HG03457 (cell line): ENCODE results near the gene AGRN.
"Not testable (repeated sequence)": the region's sequence is repeated elsewhere in the genome, so short reads cannot be mapped to it uniquely, and the experiment has no call there.

Experiments
- ATAC-seq: cut with Tn5 transposase; IDR thresholded peaks from one replicate; pipeline ENCODE4 v1.9.1; 2021; ENCODE audit warnings: moderate number of reproducible peaks; ENCODE audit not compliant: unreplicated experiment

The AGRN gene

GRCh38 chr1:1075148-1075935, 55.4 kb downstream of the AGRN start:
- no peak for ATAC-seq

DNA sequence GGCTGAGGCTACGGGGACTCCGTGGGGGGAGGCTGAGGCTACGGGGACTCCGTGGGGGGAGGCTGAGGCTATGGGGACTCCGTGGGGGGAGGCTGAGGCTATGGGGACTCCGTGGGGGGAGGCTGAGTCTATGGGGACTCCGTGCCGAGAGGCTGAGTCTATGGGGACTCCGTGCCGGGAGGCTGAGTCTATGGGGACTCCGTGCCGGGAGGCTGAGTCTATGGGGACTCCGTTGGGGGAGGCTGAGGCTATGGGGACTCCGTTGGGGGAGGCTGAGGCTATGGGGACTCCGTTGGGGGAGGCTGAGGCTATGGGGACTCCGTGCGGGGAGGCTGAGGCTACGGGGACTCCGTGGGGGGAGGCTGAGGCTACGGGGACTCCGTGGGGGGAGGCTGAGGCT, 57.5 kb downstream of the AGRN start:
- ATAC-seq = not testable (repeated sequence)

DNA sequence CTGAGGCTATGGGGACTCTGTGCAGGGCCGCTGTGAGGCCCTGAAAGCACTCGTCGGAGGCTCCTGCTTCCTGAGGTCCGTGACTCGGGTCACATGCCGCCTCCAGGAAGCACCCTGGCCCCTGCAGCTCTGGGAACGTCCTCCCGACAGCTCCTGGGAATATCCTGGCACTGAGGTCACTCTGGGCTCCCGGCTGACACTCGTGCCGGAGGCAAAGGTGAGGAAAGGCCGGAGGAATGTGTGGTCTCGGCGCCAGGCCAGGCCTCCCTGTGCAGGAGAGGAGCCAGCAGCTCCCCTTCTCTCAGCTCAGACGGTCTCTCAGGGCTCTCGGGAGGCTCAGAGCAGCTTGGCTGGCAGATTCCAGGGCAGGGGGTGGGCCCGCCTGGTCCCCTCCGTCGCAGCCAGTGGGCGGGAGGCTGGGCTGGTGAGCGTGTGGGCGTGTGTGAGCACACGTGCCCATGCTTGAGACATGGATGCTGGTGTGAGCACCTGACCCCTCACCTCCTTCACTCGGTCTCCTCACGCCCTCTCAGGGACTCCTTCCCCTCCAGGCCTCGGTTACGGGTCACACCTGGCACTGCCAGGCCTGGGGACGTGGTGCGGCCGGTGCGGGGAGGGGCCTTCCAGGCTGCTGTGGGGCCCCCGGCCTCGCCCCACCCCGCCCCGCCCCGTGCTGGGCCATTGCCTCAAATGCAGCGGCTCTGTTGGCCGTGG, 59.6 kb downstream of the AGRN start:
- no peak for ATAC-seq

- no peak for ATAC-seq
These were observed 60.3 kb downstream of the AGRN start for GRCh38 chr1:1080122-1080757.

DNA sequence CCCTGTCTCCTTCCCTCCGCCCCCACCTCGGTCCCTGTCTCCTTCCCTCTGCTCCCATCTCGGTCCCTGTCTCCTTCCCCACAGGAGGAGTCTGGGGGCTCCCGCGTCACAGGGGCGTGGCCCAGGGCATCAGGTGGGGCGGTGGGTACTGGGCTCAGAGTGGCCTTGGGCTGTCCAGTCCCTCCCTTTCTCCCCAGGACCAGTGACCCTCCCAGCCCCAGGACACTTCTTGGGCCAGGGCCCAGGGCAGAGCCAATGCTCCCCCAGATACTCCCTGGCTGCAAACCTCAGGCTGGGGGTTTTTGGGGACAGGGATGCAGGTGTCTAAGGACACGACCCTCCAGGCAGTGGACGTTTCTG, 61.0 kb downstream of the AGRN start:
- no peak for ATAC-seq

DNA sequence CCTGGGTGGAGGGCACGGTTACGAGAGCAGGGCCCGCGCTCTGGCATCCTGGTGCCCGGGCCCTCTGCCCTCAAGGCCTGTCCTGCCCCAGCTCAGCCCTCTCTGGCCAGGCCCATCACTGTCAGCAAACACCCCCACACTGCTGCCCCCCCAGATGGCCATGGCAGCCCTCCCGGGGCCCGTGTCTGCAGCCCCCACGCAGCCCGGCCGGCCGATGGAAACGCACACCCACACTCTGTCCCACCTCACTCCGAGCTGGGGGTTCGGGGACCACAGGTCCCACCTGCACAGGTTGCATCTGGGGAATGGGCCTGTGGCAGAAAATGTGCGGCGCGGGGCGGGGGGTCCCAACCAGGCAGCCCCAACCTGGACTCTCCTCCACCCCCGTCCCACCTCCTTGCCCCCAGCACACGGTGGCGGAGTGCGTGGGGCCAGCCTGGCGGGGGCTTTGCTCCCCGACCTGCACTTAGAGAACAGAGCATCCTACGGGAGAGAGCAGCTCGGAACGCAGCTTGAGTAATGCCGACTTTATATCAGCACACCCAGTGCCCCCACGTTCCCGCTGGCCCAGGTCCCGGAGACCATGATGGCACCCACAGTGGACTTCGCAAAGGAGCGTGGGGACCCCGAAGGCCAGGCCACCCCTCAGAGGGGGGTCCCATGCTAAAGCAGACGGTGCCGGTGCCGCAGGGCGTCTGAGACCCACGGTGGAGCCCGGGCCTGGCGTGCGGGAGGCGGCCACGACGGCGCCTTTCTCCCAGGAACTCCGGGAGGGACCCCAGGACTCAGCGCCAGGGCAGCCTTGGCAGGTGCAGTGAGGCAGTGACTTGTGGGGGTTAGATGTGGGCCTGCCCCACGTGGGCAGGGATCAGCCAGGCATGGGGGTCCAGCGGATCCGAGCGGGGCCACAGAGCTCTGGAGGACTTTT, 61.7 kb downstream of the AGRN start:
- ATAC-seq = no peak

GRCh38 chr1:1082239-1082775, 62.4 kb downstream of the AGRN start:
- ATAC-seq = no peak

- ATAC-seq = no peak
These were observed 63.0 kb downstream of the AGRN start for GRCh38 chr1:1082776-1083415.

DNA sequence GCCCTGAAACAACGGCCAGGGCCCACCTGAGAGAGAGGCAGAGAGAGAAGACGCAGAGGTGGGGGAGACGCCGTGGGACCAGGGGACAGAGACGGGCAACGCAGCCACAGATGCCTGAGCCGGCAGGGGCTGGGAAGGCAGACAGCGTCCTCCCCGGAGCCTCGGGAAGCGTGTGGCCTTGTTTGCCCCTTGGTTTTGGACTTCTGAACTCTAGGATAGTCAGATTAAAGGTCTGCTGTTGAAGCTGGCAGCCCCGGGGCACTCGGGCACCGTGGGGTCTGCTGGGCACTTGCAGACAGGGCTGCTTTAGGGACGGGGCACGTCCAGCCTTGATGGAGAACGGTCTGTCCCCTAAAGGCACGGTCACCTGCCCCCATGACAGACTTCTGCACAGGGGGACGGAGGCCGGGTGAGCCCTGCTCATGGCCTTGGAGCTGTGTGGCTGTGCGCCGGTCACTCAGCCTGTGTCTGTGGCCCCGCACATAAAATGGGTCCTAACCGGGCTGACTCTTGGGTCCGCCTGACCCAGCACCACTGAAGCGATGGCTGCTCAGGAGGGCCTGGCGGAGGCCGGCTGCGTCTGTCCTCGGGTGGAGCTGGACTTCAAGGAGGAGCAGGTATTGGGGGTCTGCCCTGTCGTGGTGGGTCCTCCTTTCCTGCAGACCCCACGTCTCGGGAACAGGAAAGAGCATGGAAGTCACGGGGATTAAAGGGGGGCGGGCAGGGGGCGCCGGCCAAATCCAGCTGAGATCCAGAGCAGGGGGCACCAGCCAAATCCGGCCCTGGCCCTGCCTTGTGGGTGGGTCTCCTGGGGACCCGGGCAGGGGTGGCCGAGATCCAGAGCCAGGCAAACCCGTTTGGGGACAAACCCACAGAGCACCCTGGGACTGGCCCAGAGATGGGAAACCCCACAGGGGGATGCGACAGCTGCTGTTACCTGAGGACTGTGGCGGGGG, 63.8 kb downstream of the AGRN start:
- no peak for ATAC-seq

GRCh38 chr1:1084372-1085170, 64.7 kb downstream of the AGRN start:
- ATAC-seq = no peak

DNA sequence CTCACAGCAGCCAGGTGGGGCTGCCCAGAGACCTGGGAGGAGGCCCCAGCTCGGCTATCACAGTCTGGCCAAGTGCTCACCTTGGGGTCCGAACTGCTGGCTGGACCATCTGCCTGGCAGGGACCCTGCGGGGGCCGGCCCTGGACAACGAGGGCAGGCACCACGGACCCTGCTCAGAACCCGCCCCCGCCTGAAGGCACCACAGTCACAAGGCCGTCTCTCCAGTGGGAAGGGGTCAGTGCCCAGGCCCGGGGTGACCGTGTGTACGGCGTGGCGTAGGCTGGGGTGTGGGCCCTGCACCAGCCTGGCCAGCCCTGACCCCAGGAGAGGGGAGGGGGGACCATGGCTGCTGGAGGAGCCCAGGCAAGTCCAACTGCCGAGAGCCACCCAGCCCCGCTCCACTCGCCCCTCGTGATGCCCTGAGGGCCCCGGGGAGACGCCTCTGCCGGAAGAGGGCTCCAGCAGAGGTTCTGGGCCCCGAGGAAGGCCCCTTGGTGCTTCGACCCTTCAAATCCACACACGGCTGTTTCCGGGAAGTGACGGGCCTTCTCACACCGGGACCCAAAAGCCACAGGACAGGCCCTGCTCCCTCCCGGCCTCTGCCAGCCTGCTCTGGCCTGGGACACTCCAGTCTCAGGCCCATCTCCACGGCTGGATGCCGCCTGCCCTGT, 65.4 kb downstream of the AGRN start:
- ATAC-seq = no peak

DNA sequence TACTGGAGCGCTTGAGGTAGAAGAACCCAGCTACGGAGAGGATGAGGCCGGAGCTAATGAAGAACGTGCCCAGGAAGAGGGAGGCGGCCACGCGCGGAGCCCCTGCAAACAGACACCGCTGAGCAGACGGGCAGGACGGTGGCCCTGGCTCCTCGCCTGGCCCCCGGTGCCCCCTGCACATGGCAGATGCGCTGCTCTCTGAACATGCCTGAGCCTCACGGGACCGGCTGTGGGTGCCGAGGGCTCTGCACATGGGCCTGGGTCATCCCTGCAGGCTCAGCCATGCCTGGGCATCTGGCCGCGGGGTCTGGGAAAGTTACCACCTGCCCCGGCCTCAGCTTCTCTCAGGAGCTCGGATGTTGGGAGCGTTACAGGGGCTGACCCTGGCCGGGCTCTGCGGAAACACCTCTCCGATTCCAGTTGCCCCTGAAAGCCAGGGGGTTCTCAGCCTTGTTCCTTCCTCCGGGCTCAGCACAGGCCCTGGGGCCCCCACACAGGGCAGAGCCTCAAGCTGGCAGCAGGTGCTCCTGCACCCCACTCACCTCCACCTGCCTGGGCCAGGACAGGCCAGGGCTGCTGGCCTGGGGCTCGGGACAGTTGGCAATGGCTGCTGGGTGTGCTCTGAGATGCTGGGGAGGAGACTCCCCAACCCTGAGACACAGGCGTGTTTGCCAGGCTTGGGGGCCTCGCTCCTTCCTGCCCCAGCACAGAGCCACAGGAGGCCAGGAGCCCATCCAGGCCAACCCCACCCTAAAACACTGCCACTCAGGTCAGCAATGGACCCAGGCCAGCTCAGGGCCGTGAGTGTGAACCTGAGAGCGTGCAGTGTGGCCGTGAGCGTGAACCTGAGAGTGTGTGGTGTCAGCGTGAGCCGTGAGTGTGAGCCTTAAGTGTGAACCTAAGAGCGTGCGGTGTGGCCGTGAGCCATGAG, 66.3 kb downstream of the AGRN start:
- ATAC-seq = no peak

- ATAC-seq = no peak
These were observed 67.0 kb downstream of the AGRN start for GRCh38 chr1:1086911-1087341.

DNA sequence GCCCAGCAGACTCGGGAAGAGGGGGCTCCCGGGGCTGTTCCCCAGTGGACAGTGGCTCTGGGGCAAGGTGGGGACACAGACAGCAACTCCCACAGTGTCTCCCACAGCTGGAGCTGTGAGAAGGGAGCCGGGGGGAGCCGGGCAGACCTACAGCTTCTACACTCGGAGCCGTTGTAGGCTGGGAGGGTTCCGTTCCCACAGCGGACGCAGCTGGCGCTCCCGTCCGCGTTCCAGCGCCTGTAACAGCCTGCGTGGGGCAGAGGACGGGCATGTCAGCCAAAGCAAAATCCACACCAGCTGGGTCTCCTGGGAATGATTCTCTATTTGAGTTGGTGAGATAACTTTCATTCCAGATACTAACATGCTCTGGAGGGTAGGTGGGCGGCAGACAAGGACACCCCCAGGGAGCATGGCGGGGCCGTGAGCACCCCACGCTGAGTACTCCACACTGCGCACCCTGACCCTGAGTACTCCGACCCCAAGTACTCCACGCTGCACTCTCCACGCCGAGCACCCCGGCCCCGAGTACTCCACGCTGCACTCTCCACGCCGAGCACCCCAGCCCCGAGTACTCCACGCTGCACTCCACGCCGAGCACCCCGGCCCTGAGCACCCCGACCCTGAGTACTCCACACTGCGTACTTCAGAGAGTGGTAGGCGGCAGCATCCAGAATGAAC, 67.6 kb downstream of the AGRN start:
- ATAC-seq = no peak

- no peak for ATAC-seq
These were observed 68.3 kb downstream of the AGRN start for GRCh38 chr1:1088029-1088800.
